H1 (cell line): ENCODE data around the gene SMARCD2. TPM values are rescaled to one million over a fixed set of nuclear protein-coding genes. Genes with fewer than 3 reads are reported as not detected.

Experiments
- CTCF ChIA-PET: fragments of 300-600 bp; sonication (Branson Sonifier 250); formaldehyde crosslinking; loops from one replicate; lab custom pipeline; 2021; ENCODE audit not compliant: partially characterized antibody; lab: Charles Lee
- POLR2A ChIA-PET: fragments of 300-600 bp; sonication (Branson Sonifier 250); formaldehyde crosslinking; loops from one replicate; lab custom pipeline; 2021; ENCODE audit warnings: inconsistent platforms; ENCODE audit not compliant: partially characterized antibody; lab: Charles Lee
- DNase-seq, 2 experiments: peaks; one replicate each; pipeline versions ENCODE4 v3.0.0 to v3.0.0-alpha.2; 2010 to 2022; ENCODE audit warnings: low spot score in 2 of 2, low read depth in 1 of 2, mixed read lengths in 1 of 2
- FAIRE-seq: peaks from 2 replicates; lab custom pipeline; 2011; peaks lifted over from hg19 to GRCh38; lab: Jason Lieb, UNC
- H2AFZ ChIP-seq: 2 replicates; pipeline ENCODE4 v1.8.1; 2012; ENCODE audit warnings: low read length, inconsistent platforms
- H2AK5ac ChIP-seq: 2 replicates; pipeline ENCODE4 v1.6.1; 2013; ENCODE audit warnings: low read depth, low read length
- H2BK120ac ChIP-seq: replicated peaks from 2 replicates; pipeline ENCODE3; 2013; ENCODE audit warnings: low read depth, low read length, inconsistent platforms
- H2BK12ac ChIP-seq: 2 replicates; pipeline ENCODE4 v1.6.1; 2013; ENCODE audit warnings: low read depth, low read length
- H2BK15ac ChIP-seq: 2 replicates; pipeline ENCODE4 v1.6.1; 2013; ENCODE audit warnings: low read length
- H2BK20ac ChIP-seq: 2 replicates; pipeline ENCODE4 v1.6.1; 2013; ENCODE audit warnings: low read length
- H2BK5ac ChIP-seq: 2 replicates; pipeline ENCODE4 v1.6.1; 2013; ENCODE audit warnings: low read depth, low read length
- H3K14ac ChIP-seq: 2 replicates; pipeline ENCODE4 v1.6.1; 2013; ENCODE audit warnings: inconsistent platforms; ENCODE audit not compliant: insufficient read length
- H3K18ac ChIP-seq: 2 replicates; pipeline ENCODE4 v1.6.1; 2013; ENCODE audit warnings: low read length; ENCODE audit errors: extremely low read depth
- H3K23ac ChIP-seq: 2 replicates; pipeline ENCODE4 v1.6.1; 2013; ENCODE audit warnings: inconsistent platforms; ENCODE audit not compliant: insufficient read length
- H3K23me2 ChIP-seq: 2 replicates; pipeline ENCODE4 v1.6.1; 2013; ENCODE audit warnings: low read depth, low read length
- H3K27ac ChIP-seq: 2 replicates; pipeline ENCODE4 v1.6.1; 2011; ENCODE audit warnings: low read depth, low read length, inconsistent platforms
- H3K27me3 ChIP-seq, 4 experiments: replicated peaks in 1 of 4; 1 replicate in 1 of 4; 2 replicates in 3 of 4; pipeline versions ENCODE4 v1.6.1 to v1.8.1; 2011 to 2013; ENCODE audit warnings: low read length in 3 of 4, mild to moderate bottlenecking in 3 of 4, inconsistent platforms in 2 of 4, mixed read lengths in 2 of 4, moderate library complexity in 1 of 4; ENCODE audit not compliant: control insufficient read depth in 3 of 4, insufficient read depth in 3 of 4; ENCODE audit errors: extremely low read depth in 1 of 4
- H3K36me3 ChIP-seq, 4 experiments: 2 replicates each; pipeline versions ENCODE4 v1.6.1 to v1.8.1; 2011 to 2013; ENCODE audit warnings: mild to moderate bottlenecking in 4 of 4, low read length in 3 of 4, moderate library complexity in 2 of 4, control low read depth in 1 of 4, inconsistent platforms in 1 of 4; ENCODE audit not compliant: insufficient read depth in 4 of 4, control insufficient read depth in 2 of 4
- H3K4ac ChIP-seq: replicated peaks from 2 replicates; pipeline ENCODE3; 2013; ENCODE audit warnings: low read length, low read depth, mixed read lengths, inconsistent platforms; ENCODE audit not compliant: insufficient read length
- H3K4me1 ChIP-seq, 4 experiments: replicated peaks in 1 of 4; 1 replicate in 1 of 4; 2 replicates in 3 of 4; pipeline versions ENCODE4 v1.6.1 to v1.8.1; 2011 to 2013; ENCODE audit warnings: low read length in 3 of 4, inconsistent platforms in 2 of 4, mixed read lengths in 1 of 4; ENCODE audit not compliant: insufficient read depth in 4 of 4, control insufficient read depth in 3 of 4
- H3K4me2 ChIP-seq, 2 experiments: 2 replicates each; pipeline versions ENCODE4 v1.6.1 to v1.8.1; 2011 to 2013; ENCODE audit warnings: low read depth in 2 of 2, low read length in 2 of 2, control low read depth in 1 of 2, inconsistent platforms in 1 of 2, mild to moderate bottlenecking in 1 of 2; ENCODE audit not compliant: insufficient read depth in 1 of 2
- H3K4me3 ChIP-seq, 4 experiments: fragments of 200-600, 300-600 bp in 1 of 4; sonication (generic), shearing (Covaris generic), sonication (Bioruptor Twin) in 1 of 4; 2 replicates each; pipeline versions ENCODE4 v1.5.1 to v1.8.1; 2011 to 2016; ENCODE audit warnings: low read length in 4 of 4, low read depth in 3 of 4, control low read depth in 2 of 4, inconsistent platforms in 2 of 4, mild to moderate bottlenecking in 2 of 4, mixed read lengths in 1 of 4, moderate library complexity in 1 of 4; ENCODE audit not compliant: insufficient read depth in 2 of 4; ENCODE audit errors: extremely low read depth in 1 of 4
- H3K56ac ChIP-seq: replicated peaks from 2 replicates; pipeline ENCODE3; 2013; ENCODE audit warnings: low read depth, mild to moderate bottlenecking, mixed read lengths, low read length, inconsistent platforms; ENCODE audit not compliant: insufficient read length
- H3K79me1 ChIP-seq: 2 replicates; pipeline ENCODE4 v1.6.1; 2013; ENCODE audit warnings: low read depth, low read length, control low read depth
- H3K79me2 ChIP-seq, 2 experiments: 2 replicates each; pipeline versions ENCODE4 v1.6.1 to v1.8.1; 2012 to 2013; ENCODE audit warnings: low read length in 2 of 2, mild to moderate bottlenecking in 2 of 2, inconsistent platforms in 1 of 2; ENCODE audit not compliant: insufficient read depth in 2 of 2, control insufficient read depth in 1 of 2
- H3K9ac ChIP-seq, 4 experiments: replicated peaks in 1 of 4; 1 replicate in 1 of 4; 2 replicates in 3 of 4; pipeline versions ENCODE4 v1.6.1 to v1.8.1; 2011 to 2013; ENCODE audit warnings: low read depth in 3 of 4, low read length in 3 of 4, control low read depth in 2 of 4, mild to moderate bottlenecking in 2 of 4, moderate library complexity in 2 of 4, inconsistent platforms in 1 of 4; ENCODE audit errors: extremely low read depth in 1 of 4
- H3K9me3 ChIP-seq, 2 experiments: 2 replicates each; pipeline versions ENCODE4 v1.6.1 to v1.8.1; 2012 to 2013; ENCODE audit warnings: mild to moderate bottlenecking in 2 of 2, moderate library complexity in 2 of 2, control low read depth in 1 of 2, inconsistent platforms in 1 of 2, low read depth in 1 of 2, low read length in 1 of 2, mixed read lengths in 1 of 2; ENCODE audit not compliant: insufficient read depth in 2 of 2
- H4K20me1 ChIP-seq, 2 experiments: replicated peaks in 1 of 2; 2 replicates each; pipeline versions ENCODE3 to v1.8.1; 2011 to 2013; ENCODE audit warnings: inconsistent platforms in 2 of 2, low read length in 2 of 2, mild to moderate bottlenecking in 1 of 2; ENCODE audit not compliant: insufficient read depth in 2 of 2, control insufficient read depth in 1 of 2
- H4K5ac ChIP-seq: 2 replicates; pipeline ENCODE4 v1.6.1; 2013; ENCODE audit warnings: low read length, low read depth, mixed read lengths, inconsistent platforms; ENCODE audit not compliant: insufficient read length
- H4K8ac ChIP-seq: 2 replicates; pipeline ENCODE4 v1.8.0; 2013; ENCODE audit warnings: mild to moderate bottlenecking, moderate library complexity, low read length, inconsistent platforms; ENCODE audit not compliant: insufficient read depth; ENCODE audit errors: extremely low read depth
- H4K91ac ChIP-seq: replicated peaks from 2 replicates; pipeline ENCODE3; 2013; ENCODE audit warnings: low read length, mixed read lengths, inconsistent platforms; ENCODE audit not compliant: insufficient read length
- ATF3 ChIP-seq: IDR thresholded peaks from 2 replicates; pipeline ENCODE4 v1.6.1; 2011; ENCODE audit warnings: low read depth, mild to moderate bottlenecking, low read length; ENCODE audit not compliant: insufficient read depth
- BCL11A ChIP-seq, 2 experiments: IDR thresholded peaks; one replicate each; pipeline ENCODE4 v1.6.1; 2011; ENCODE audit warnings: low read depth in 2 of 2, low read length in 2 of 2, mild to moderate bottlenecking in 2 of 2
- CHD1 ChIP-seq: IDR thresholded peaks from 2 replicates; pipeline ENCODE4 v1.6.1; 2012; ENCODE audit warnings: low read depth, low read length, improper control_type of control experiment
- EGR1 ChIP-seq: IDR thresholded peaks from 2 replicates; pipeline ENCODE4 v1.6.1; 2011; ENCODE audit warnings: low read depth, low read length, borderline replicate concordance
- HDAC2 ChIP-seq, 2 experiments: fragments of 300-600 bp in 1 of 2; sonication (generic) in 1 of 2; IDR thresholded peaks; 2 replicates each; pipeline ENCODE4 v1.6.1; 2011 to 2012; ENCODE audit warnings: low read depth in 2 of 2, low read length in 2 of 2, mild to moderate bottlenecking in 2 of 2, moderate library complexity in 2 of 2, borderline replicate concordance in 1 of 2, inconsistent platforms in 1 of 2
- HDAC6 ChIP-seq: IDR thresholded peaks from one replicate; pipeline ENCODE4 v1.7.1; 2012; ENCODE audit warnings: low read depth, mild to moderate bottlenecking, inconsistent platforms, low read length, moderate library complexity
- NANOG ChIP-seq: IDR thresholded peaks from 2 replicates; pipeline ENCODE4 v1.6.1; 2011; ENCODE audit warnings: low read length, low read depth, mild to moderate bottlenecking, inconsistent platforms; ENCODE audit not compliant: insufficient read depth, poor library complexity, severe bottlenecking
- PHF8 ChIP-seq: fragments of 200-600 bp; sonication (generic); conservative IDR thresholded peaks from 2 replicates; pipeline ENCODE4 v1.7.1; 2012; ENCODE audit warnings: low read depth, mild to moderate bottlenecking, inconsistent platforms, low read length, moderate library complexity
- RFX5 ChIP-seq: IDR thresholded peaks from 2 replicates; pipeline ENCODE4 v1.6.1; 2011; ENCODE audit warnings: low read depth, low read length, improper control_type of control experiment, borderline replicate concordance
- SP2 ChIP-seq: IDR thresholded peaks from 2 replicates; pipeline ENCODE4 v1.6.1; 2012; ENCODE audit warnings: mild to moderate bottlenecking, low read length, inconsistent platforms
- SUZ12 ChIP-seq: fragments of 200-600 bp; sonication (generic); IDR thresholded peaks from 2 replicates; pipeline ENCODE4 v1.6.1; 2012; ENCODE audit warnings: mild to moderate bottlenecking, inconsistent platforms, low read length, moderate library complexity, mixed read lengths
- WGBS, 2 experiments: shearing (Covaris generic) in 1 of 2; methylation state at CpG; one replicate each; pipeline versions ENCODE4 v1.1.6 to v1.1.7; 2013 to 2015; ENCODE audit warnings: low lambda C conversion rate in 2 of 2, mixed read lengths in 2 of 2, inconsistent platforms in 1 of 2, low coverage in 1 of 2, missing lambda C conversion rate in 1 of 2; ENCODE audit not compliant: insufficient replicate concordance in 2 of 2, insufficient coverage in 1 of 2, insufficient read length in 1 of 2; ENCODE audit errors: extremely low coverage in 1 of 2, missing lambda C conversion rate in 1 of 2; 5-methylcytosine and 5-hydroxymethylcytosine counted together
- polyA plus RNA-seq, 7 experiments: library from polyadenylated mRNA; depleted of rRNA in 3 of 7; stranded (reverse) in 5 of 7; unstranded in 2 of 7; fragments of >200 nt in 5 of 7; fragments of 200-250 nt in 2 of 7; gene quantifications; 1 replicate in 5 of 7; 2 replicates in 1 of 7; 4 replicates in 1 of 7; pipeline versions ENCODE4 v1.2.1 to v1.2.3, GENCODE V29; 2011 to 2013; ENCODE audit warnings: missing spikeins in 2 of 7, mixed read lengths in 2 of 7
- total RNA-seq: library from RNA; stranded (reverse); fragmentation: NEBNext Ultra II Directional; extraction: Animal tissue kit (Norgen Biotek cat#: 25700); gene quantifications from 2 replicates; pipeline ENCODE4 v1.2.1, GENCODE V29; 2021
- TF ChIP-seq, protein P1 (sequence below): IDR thresholded peaks from 2 replicates; pipeline ENCODE4 v1.6.1; 2012; ENCODE audit warnings: inconsistent platforms

Gene SMARCD2
- total and polyA plus RNA-seq, 2 of the 8 experiments (the other 6 are each of a cell fraction or from before 2014, with no cell fraction given): 90.0 to 92.2 TPM

GRCh38 chr17:63783522-63783921, 59.0 kb downstream of the SMARCD2 start:
- no peak overlapping the region for H3K4me3 ChIP-seq
- H2BK15ac ChIP-seq: no peak overlapping the region
- ChIA-PET CTCF (interaction anchor here (1.1 to 2.3 kb wide), 2 partner anchors 9 to 47 kb away, joined by 3 to 10 read pairs; partner anchors contain the start of gene DDX42), POLR2A (interaction anchor here (0.8 to 24.4 kb wide), 6 partner anchors 10 to 41 kb away, joined by 3 to 481 read pairs (median 8); partner anchors contain the start of genes CCDC47, DDX42, FTSJ3 and PSMC5)
- DNase-seq (no peak), FAIRE-seq (no peak)
- no peak overlapping the region for H3K9ac ChIP-seq
- H4K8ac ChIP-seq: no peak overlapping the region
- no peak overlapping the region for H4K5ac ChIP-seq
- peaks cover 26 to 85% of the 10 kb centered on the region in 2 experiments for H3K79me2 ChIP-seq
- H3K36me3 ChIP-seq: peaks cover 8 to 53% (median 28%) of the 10 kb centered on the region in 4 experiments
- no peak overlapping the region for H2AFZ ChIP-seq
- no peaks in the 10 kb centered on the region for H3K4me1 ChIP-seq
- peaks cover 11 to 14% of the 10 kb centered on the region in 2 experiments for H4K20me1 ChIP-seq
- H3K4ac ChIP-seq: no peak overlapping the region
- 79% methylated on average over 6 of the region's 6 CpGs; no CpG with 5 or more reads in 1 of the 2 experiments for WGBS, 2 experiments
- H2BK5ac ChIP-seq: no peak overlapping the region
- no peaks in the 10 kb centered on the region for H3K9me3 ChIP-seq
- no peak overlapping the region for H3K56ac ChIP-seq
- no peak overlapping the region for H3K4me2 ChIP-seq
- no peak overlapping the region for H2BK12ac ChIP-seq
- H3K23me2 ChIP-seq: no peaks in the 10 kb centered on the region; the same call in 1 of the 2 replicates
- H3K14ac ChIP-seq: no peak overlapping the region
- no peak overlapping the region for H3K18ac ChIP-seq
- no peak overlapping the region for H2AK5ac ChIP-seq
- no peak overlapping the region for H4K91ac ChIP-seq
- no peak overlapping the region for H2BK20ac ChIP-seq
- H3K27ac ChIP-seq: no peak overlapping the region
- H2BK120ac ChIP-seq: no peak overlapping the region
- peaks cover 4% of the 10 kb centered on the region; the same call in 1 of the 2 replicates for H3K79me1 ChIP-seq
- no peaks in the 10 kb centered on the region for H3K27me3 ChIP-seq
- no peak overlapping the region for H3K23ac ChIP-seq
- TF ChIP-seq EGR1 (no peak), SUZ12 (no peak), SP2 (no peak), HDAC2 (IDR thresholded peaks at IDR 0.05; ENCODE audit: borderline replicate concordance in 1 of 2, low read depth in 2 of 2, low read length in 2 of 2) (no peak), ATF3 (no peak), CHD1 (no peak), HDAC6 (no peak), RFX5 (no peak), PHF8 (no peak), NANOG (no peak), BCL11A (IDR thresholded peaks at IDR 0.05; ENCODE audit: low read depth in 2 of 2, low read length in 2 of 2) (no peak)
- TF ChIP-seq, protein P1, sequence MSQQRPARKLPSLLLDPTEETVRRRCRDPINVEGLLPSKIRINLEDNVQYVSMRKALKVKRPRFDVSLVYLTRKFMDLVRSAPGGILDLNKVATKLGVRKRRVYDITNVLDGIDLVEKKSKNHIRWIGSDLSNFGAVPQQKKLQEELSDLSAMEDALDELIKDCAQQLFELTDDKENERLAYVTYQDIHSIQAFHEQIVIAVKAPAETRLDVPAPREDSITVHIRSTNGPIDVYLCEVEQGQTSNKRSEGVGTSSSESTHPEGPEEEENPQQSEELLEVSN: no peak
